DND-41 (cell line): ENCODE data around the gene CLASP1.

ENCODE experiments used
- ATAC-seq: fragments of 200-7000 bp; cut with Tn5 transposase; 3 replicates; pipeline ENCODE4 v1.9.1; 2021; ENCODE audit warnings: low read depth; ENCODE audit not compliant: insufficient read depth
- DNase-seq: peaks from one replicate; pipeline ENCODE4 v3.0.0-alpha.2; 2020
- H2AFZ ChIP-seq: 2 replicates; pipeline ENCODE4 v1.6.0; 2012; ENCODE audit warnings: low read depth, low read length
- H3K27ac ChIP-seq: 2 replicates; pipeline ENCODE4 v1.5.1; 2012; ENCODE audit warnings: low read length, inconsistent platforms
- H3K27me3 ChIP-seq: fragments of 200-600 bp; sonication (generic); 2 replicates; pipeline ENCODE4 v1.6.0; 2012; ENCODE audit warnings: low read length, mild to moderate bottlenecking, inconsistent platforms; ENCODE audit not compliant: insufficient read depth, poor library complexity
- H3K36me3 ChIP-seq: 2 replicates; pipeline ENCODE4 v1.5.1; 2012; ENCODE audit warnings: low read length, inconsistent platforms; ENCODE audit not compliant: insufficient read depth
- H3K4me1 ChIP-seq: 2 replicates; pipeline ENCODE4 v1.5.1; 2012; ENCODE audit warnings: mild to moderate bottlenecking, low read length; ENCODE audit not compliant: insufficient read depth
- H3K4me2 ChIP-seq: 2 replicates; pipeline ENCODE4 v1.6.0; 2012; ENCODE audit warnings: mild to moderate bottlenecking, moderate library complexity, low read length, inconsistent platforms; ENCODE audit not compliant: insufficient read depth
- H3K4me3 ChIP-seq, 2 experiments: fragments of 200-600 bp in 1 of 2; shearing (Covaris generic) in 1 of 2; 2 replicates each; pipeline ENCODE4 v1.5.1; 2012 to 2016; ENCODE audit warnings: inconsistent platforms in 2 of 2, low read length in 2 of 2, mild to moderate bottlenecking in 2 of 2, low read depth in 1 of 2, moderate library complexity in 1 of 2
- H3K79me2 ChIP-seq: 2 replicates; pipeline ENCODE4 v1.6.0; 2012; ENCODE audit warnings: low read length, inconsistent platforms; ENCODE audit not compliant: insufficient read depth
- H3K9ac ChIP-seq: 2 replicates; pipeline ENCODE4 v1.6.0; 2012; ENCODE audit warnings: low read depth, mild to moderate bottlenecking, inconsistent platforms, low read length, moderate library complexity
- H3K9me3 ChIP-seq: 2 replicates; pipeline ENCODE4 v1.5.1; 2012; ENCODE audit warnings: low read length, moderate library complexity, mild to moderate bottlenecking, inconsistent platforms; ENCODE audit not compliant: insufficient read depth, severe bottlenecking
- H4K20me1 ChIP-seq: 2 replicates; pipeline ENCODE4 v1.6.0; 2012; ENCODE audit warnings: low read length; ENCODE audit not compliant: insufficient read depth
- EZH2 ChIP-seq: IDR thresholded peaks from 3 replicates; pipeline ENCODE4 v1.6.1; 2012; ENCODE audit warnings: borderline replicate concordance, low read depth, mild to moderate bottlenecking, moderate library complexity, low read length, inconsistent platforms; ENCODE audit not compliant: severe bottlenecking
- TF ChIP-seq, protein P1 (sequence below): IDR thresholded peaks from 2 replicates; pipeline ENCODE4 v1.5.1; 2012; ENCODE audit warnings: borderline replicate concordance, low read length, moderate library complexity, mild to moderate bottlenecking; ENCODE audit not compliant: poor library complexity, severe bottlenecking; ENCODE audit errors: extremely low read depth

Gene CLASP1

DNA sequence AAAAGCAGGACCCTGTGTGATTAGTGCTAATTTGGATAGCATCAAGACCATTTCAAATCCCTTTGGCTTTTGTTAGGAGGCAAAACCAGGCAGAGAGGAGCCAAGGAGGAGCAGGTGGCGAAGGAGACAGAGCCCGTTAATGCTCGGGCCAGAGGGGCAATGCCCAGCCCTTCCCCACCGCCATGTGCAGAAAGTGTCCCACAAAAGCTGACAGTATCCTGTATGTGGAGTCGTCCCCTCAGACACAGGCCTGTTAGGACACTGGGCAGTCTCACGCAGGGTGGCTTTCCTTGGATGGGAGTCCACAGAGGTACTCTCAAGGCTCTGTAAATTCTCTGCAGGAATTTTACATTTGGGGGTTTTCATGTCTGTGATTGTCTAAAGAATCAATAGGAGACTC, 319.5 kb downstream of the CLASP1 start:
- Histone ChIP-seq H4K20me1 (no peaks in the 10 kb centered on the region), H3K79me2 (no peaks in the 10 kb centered on the region), H3K9ac (no peak overlapping the region), H3K4me3 (no peak overlapping the region), H3K9me3 (no peaks in the 10 kb centered on the region), H2AFZ (no peak overlapping the region), H3K27me3 (no peaks in the 10 kb centered on the region), H3K4me1 (0 out of 2 replicates have a peak, but pooled peaks cover 3% of the 10 kb centered on the region), H3K4me2 (no peak overlapping the region), H3K36me3 (no peaks in the 10 kb centered on the region), H3K27ac (no peak overlapping the region)
- TF ChIP-seq EZH2 = no peak
- TF ChIP-seq, protein P1, sequence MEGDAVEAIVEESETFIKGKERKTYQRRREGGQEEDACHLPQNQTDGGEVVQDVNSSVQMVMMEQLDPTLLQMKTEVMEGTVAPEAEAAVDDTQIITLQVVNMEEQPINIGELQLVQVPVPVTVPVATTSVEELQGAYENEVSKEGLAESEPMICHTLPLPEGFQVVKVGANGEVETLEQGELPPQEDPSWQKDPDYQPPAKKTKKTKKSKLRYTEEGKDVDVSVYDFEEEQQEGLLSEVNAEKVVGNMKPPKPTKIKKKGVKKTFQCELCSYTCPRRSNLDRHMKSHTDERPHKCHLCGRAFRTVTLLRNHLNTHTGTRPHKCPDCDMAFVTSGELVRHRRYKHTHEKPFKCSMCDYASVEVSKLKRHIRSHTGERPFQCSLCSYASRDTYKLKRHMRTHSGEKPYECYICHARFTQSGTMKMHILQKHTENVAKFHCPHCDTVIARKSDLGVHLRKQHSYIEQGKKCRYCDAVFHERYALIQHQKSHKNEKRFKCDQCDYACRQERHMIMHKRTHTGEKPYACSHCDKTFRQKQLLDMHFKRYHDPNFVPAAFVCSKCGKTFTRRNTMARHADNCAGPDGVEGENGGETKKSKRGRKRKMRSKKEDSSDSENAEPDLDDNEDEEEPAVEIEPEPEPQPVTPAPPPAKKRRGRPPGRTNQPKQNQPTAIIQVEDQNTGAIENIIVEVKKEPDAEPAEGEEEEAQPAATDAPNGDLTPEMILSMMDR = no peak
- ATAC-seq = no peak
- DNase-seq = no peak

DNA sequence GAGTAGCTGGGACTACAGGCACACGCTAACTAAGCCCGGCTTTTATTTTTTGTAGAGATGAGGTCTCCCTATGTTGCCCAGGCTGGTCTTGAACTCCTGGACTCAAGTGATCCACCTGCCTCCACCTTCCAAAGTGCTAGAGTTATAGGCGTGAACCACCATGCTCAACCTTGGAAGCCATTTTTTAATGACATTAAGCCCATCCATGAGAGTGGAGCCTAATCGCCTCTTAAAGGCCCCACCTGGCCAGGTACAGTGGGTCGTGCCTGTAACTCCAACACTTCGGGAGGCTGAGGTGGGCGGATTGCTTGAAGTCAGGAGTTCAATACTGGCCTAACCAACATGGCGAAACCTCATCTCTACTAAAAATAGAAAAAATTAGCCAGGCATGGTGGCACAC, 322.6 kb downstream of the CLASP1 start:
- Histone ChIP-seq H2AFZ (no peak overlapping the region), H3K4me3 (no peak overlapping the region), H3K27me3 (no peaks in the 10 kb centered on the region), H3K4me2 (no peak overlapping the region), H3K79me2 (no peaks in the 10 kb centered on the region), H3K9me3 (no peaks in the 10 kb centered on the region), H4K20me1 (no peaks in the 10 kb centered on the region), H3K4me1 (no peaks in the 10 kb centered on the region), H3K36me3 (no peaks in the 10 kb centered on the region), H3K27ac (no peak overlapping the region), H3K9ac (no peak overlapping the region)
- TF ChIP-seq, protein P1 = no peak
- TF ChIP-seq EZH2 = no peak
- no peak for DNase-seq
- no peak for ATAC-seq

DNA sequence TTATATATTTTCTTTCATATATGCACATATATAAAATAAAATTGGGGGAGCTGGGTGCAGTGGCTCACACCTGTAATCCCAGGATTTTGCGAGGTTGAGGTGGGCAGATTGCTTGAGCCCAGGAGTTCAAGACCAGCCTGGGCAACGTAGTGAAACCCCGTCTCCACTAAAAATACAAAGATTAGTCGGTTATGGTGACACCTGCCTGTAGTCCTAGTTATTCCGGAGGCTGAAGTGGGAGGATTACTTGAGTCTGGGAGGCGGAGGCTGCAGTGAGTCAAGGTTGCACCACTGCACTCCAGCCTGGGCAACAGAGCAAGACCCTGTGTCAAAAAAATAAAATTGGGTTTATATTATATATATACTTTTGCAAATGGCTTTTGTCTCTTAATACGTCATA, 324.7 kb downstream of the CLASP1 start:
- ATAC-seq (no peak), DNase-seq (no peak)
- H3K79me2 ChIP-seq = no peaks in the 10 kb centered on the region
- no peaks in the 10 kb centered on the region for H3K27me3 ChIP-seq
- H3K36me3 ChIP-seq = no peaks in the 10 kb centered on the region
- no peak overlapping the region for H3K4me2 ChIP-seq
- H2AFZ ChIP-seq = no peak overlapping the region
- H3K9me3 ChIP-seq = no peaks in the 10 kb centered on the region
- H3K4me3 ChIP-seq = no peak overlapping the region
- H3K4me1 ChIP-seq = no peaks in the 10 kb centered on the region
- TF ChIP-seq, protein P1 = no peak
- TF ChIP-seq EZH2 = no peak
- H4K20me1 ChIP-seq = no peaks in the 10 kb centered on the region
- no peak overlapping the region for H3K27ac ChIP-seq
- H3K9ac ChIP-seq = no peak overlapping the region

DNA sequence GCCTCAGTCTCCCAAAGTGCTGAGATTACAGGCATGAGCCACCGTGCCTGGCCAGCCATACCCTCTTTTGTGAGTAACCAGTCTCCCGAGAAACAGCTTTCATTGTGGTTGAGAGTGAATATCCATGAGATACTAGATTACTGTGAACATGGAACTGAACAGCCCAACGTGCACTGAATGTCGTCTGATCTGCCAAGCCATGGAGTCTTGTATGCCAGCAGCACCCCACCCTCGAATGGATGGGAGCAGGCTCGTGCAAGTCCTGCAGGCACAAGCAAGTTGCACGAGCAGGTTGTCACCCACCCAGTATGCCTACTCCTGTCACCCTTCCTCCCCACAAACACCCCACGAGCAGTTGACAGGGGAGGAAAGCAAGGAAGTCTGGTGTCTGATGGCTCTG, 327.8 kb downstream of the CLASP1 start:
- TF ChIP-seq EZH2 = no peak
- TF ChIP-seq, protein P1 = no peak
- no peak overlapping the region for H3K9ac ChIP-seq

More for the DNA sequence above, 327.8 kb downstream of the CLASP1 start:
- no peak overlapping the region for H2AFZ ChIP-seq
- no peak overlapping the region for H3K27ac ChIP-seq
- H3K4me3 ChIP-seq = no peak overlapping the region
- H3K4me2 ChIP-seq = no peak overlapping the region
- no peak for DNase-seq
- no peaks in the 10 kb centered on the region for H3K9me3 ChIP-seq
- H3K4me1 ChIP-seq = no peaks in the 10 kb centered on the region
- no peaks in the 10 kb centered on the region for H3K36me3 ChIP-seq
- no peaks in the 10 kb centered on the region for H4K20me1 ChIP-seq
- no peak for ATAC-seq
- H3K27me3 ChIP-seq = no peaks in the 10 kb centered on the region
- no peaks in the 10 kb centered on the region for H3K79me2 ChIP-seq
